Kidney tubule cell (primary cell): ENCODE measurements around the gene HS3ST5.
"Not testable (repeated sequence)": the region's sequence is repeated elsewhere in the genome, so short reads cannot be mapped to it uniquely, and the experiment has no call there.

Experiments used
- DNase-seq: peaks from one replicate; pipeline ENCODE4 v3.0.0-alpha.2; 2018; ENCODE audit warnings: low spot score

Gene HS3ST5

DNA sequence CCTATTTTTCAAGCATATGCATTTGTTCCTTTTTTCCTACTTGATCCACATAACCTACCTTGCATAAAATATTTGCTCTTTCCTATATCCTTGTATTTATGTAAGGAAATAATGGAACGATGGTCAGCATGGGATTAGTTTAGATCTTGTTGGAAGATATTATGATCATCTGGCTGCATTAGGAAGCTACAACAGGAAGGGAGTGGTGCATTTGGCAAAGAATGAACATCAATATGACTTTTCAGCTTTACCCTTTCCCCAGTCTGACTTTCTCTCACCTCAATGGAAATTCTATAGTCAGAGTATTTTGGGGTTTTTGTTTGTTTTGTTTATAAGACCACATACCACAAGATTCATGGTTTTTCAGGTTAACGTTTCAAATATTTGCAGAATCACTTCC is 66.0 kb downstream of the HS3ST5 start:
- DNase-seq, result no peak

DNA sequence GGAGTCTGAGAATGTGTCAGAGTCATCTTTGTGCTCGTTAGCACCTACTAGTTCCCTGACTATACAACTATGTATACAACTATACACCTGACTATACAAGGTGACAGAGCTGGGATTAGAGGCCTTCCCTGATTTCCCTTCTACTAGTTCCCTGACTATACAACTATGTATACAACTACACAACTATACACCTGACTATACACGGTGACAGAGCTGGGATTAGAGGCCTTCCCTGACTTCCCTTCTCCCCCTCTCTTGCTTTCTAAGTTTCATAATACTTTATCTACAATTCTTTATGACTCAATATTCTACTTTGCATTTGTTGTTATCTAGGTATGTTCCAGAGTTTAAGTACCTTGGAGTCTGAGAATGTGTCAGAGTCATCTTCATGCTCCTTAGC is 68.0 kb downstream of the HS3ST5 start:
- no peak for DNase-seq

DNA sequence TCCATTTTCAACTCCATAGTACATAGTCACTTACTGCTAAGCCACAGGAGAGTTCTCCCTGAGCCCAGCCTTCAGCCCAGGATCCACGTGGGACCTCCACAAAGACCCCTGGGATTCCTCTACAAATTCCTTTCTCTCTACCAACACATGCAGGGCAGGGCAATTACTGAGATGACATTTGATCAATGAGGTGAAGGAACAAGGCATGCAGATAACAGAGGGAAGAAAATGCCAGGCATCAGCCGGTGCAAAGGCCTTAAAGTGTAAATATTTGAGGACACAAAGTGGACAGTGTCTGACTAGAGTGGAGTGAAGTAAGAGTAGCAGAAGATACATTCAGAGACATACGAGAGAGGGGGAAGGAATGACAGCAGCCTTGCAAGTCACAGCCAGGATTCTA is 70.2 kb downstream of the HS3ST5 start:
- DNase-seq, result no peak

DNA sequence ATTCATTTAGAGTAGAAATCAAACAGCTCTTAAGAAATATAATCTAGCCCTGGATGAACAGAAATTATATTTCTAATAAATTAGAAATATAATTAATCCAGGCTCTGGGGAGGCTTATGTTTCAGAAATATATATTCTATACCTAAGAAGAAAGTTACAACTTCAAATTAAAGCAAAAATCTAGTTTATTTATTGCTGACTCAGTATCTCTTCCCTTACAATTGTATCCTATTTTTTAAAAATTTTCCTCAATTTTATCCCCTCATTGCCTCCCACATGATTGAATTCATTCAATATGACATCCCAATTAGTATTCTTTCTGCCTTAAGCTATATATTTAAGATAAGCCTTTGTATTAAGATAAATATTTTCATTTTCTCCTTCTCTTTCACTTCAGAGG is 71.4 kb downstream of the HS3ST5 start:
- DNase-seq, result no peak

DNA sequence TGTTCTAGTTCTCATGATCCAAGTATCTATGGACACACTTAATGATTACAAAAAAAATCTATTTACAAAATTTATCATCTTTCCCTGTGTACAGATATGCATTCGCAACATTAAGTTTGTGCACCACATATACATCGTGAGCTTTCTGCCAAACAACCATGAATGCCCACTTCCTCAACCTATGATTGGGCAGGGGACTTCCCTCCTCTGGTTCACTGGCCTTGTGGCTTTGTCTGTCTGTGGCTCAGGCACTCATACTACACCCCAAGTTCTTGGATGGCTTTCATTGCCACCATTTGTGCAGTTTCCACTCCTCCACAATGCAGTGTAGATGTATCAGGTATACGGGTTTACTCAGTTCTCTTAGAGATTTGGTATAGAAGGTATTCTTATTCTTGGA is 74.9 kb downstream of the HS3ST5 start:
- no peak for DNase-seq

DNA sequence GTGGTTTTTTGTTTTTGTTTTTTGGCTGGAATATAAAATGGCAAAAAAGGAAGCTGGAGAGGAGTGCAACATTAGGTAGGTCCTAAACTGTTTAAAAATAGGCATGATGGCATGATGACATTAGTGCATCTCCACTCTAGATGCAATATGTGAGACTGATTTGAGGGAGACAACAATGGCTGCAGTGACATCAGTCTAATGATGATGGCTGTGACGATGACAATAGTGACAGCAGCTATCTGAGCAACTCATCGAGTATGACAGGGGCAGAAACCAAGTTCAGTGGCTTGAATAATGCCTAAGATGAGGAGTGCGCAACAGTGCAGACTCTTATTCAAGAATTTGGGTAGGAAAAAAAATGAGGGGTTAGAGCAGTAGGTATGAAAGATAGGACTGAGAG is 82.0 kb downstream of the HS3ST5 start:
- no peak for DNase-seq

DNA sequence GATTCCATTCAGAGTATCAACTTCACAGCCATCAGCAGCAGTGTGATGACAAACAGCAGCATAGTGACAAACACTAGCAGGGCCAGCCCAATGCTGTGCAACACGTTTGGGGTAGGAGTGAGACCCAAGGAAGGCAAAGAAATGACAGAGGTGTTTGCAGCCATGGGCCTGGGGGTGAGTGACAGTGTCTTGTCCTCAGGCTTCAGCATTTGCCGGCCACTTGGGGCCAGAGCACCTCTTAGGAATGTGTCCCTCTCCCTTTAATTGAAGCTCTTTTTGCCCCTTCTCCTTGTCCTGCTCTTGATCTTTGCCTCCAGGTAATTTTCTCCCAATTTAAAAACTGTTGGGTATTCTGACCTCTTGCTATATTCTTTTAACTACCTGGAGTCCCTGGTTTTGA is 84.4 kb downstream of the HS3ST5 start:
- DNase-seq, result no peak

DNA sequence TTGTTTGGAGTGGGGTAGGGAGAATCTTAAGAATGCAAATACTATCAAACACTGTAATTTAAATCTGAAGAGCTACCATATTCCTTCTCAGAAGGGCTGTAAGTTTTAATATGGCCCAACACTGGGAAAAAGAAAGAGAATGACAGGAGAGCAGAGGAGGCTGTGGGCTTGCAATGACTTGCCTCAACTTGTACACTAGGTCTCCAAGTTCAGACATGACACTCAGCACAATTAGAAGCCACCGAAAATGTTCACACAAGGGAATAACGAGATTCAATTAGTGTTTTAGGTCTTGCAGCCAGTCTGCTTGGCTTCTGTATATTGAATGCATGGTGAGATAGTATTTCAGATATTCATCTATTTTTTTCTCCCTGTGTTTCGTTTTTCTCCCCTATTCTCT is 89.4 kb downstream of the HS3ST5 start:
- no peak for DNase-seq

DNA sequence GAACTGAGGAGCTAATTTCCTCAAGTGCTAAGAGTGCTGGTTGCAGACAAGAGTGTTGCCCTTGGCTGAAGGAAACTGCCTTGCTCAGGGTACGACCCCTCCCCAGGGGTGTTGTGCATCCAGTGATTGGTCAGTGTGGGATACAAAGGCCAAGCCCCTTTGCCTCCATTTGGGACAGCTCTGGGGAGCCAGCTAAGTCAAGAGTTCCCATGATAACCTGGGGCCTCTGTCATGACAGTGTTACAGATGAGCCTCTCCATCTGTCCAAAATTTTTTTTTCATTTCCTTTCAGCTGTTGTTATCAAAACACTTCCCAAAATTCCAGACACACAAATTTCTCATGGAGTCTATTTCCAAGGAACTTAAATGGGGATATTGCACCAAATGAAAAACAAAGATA is 93.3 kb downstream of the HS3ST5 start:
- DNase-seq, result no peak

DNA sequence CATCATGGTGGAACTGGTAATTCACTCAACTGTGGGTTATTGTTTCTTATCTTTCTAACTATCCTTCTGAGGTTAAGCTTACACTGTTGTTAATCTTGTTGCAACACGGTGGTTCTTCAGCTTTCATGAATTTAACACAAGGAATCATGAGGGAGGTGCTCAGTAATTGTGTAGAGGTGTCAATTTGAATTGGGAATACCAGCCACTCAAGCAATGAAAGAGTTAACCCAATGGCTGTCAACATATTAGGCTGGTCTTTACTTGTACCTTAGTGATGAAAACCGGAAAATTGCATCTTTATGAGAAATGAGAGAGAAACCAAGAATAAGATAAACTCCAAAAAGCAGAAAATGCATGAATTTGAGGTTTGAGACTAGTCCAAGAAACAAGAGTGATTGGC is 95.7 kb downstream of the HS3ST5 start:
- DNase-seq, result no peak

DNA sequence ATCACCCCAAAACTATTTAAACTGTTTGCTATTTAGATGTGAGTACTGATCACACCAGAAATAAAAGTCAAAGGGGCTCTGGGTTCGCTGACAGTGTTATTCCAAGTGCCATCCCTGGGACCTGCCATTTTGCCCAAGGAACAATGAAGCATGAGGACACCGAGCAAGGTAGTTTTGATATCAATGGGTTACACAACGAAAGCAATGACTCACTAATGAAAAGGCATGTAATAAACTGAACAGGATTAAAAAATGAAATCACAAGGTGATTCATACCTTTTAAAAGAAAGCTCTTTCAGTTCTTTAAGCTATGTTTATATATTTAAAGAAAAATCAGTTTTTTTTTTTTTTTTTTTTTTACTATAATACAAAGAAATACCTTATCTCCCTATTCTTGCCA is 102.0 kb downstream of the HS3ST5 start:
- DNase-seq, result no peak

DNA sequence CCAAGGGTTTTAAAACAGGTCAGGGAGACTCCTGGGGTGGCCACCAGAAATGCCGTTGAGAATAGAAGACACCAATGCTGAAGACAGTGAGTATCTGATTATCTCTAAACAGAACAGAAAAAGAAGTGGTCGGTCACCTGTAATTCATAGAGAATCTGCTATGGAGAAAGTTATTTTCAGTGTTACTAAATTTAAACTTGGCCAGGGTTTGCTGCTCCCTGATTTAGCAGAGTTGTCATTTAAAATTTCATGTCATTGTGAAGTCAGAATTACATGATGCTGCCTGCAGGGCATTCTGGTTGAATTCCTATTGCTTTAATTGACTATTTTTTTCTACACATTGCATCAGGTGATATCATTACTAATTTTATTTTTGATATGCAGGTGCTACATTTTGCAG is 114.1 kb downstream of the HS3ST5 start:
- no peak for DNase-seq

DNA sequence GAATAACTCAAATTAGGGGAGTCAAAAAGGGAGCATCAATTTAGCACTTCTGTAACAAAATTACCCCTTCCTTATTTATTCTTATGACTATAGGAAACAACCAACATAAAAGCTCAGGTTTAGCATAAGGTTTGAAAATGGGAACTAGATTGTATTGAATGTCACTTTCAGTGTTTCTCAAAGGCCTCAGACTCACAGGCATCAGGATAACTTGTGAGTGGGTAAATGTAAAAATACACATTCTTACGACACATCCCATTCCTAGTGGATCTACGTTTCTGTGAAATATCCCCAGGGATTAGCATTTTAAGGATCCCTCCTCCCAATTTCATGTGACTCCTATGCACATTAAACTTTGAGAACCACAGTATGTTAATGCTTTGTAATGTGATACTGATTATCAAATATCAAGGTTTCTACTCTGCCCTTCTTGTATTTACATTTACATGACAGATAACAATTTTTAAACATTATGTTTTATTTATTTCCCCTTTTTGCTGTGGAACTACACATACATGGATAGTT is 114.8 kb downstream of the HS3ST5 start:
- DNase-seq, result no peak

DNA sequence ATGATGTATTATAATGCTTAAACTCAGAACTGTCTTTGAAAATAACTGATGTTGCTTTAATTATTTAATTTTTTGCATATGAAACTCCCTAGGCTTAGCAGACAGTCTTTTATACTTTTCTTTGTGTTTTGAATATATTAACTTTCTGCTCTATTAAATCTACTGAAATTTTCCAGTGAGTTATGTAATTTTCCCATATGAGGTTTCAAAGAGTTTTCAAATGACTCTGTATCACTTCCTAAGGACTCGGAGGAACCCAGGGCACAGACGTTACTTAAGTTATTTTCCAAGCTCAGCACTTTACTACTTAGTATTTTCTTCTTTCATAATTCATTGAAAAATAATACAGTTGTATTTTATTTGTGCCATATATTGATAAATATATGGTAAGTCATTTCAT is 122.6 kb downstream of the HS3ST5 start:
- DNase-seq, result no peak

DNA sequence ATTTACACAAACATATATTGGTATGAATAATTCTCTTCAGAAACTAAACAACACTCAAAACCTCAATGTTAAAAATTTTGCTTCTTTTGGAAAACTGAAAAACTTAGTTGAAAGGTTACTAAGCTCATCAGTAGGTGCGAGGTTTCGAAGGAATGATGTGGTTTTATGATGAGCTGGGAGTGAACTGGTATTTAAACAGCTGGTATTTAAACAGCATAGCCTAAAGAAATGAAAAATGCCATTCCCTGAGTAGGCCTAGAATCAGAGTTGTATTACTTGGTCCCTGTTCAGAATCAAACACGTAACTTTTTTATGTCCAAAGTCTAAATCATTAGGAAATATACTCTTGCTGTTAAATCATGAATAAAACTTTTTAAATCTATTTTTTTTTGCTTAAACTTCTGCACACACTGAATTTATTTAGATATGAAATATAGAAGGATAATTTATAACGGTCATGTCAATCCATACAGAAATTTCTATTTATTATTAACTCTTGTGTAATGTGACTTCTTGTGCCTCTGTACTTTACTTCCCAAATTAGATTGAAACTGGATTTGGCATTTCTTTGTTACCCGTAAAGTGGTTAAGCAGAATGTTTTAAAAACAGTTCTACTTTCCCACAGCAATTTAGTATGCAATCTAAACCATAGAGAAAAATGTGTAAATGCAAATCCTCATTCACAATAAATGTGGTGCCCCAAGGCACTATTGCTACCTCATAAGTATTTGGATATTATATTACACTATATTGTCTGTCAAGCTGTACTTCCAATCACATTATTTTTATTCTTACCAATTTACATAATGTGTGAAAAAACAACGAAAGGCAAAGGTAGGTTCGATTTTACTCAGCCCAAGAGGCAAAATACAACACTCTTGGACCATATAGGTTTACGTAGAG is 124.1 kb downstream of the HS3ST5 start:
- no peak for DNase-seq

DNA sequence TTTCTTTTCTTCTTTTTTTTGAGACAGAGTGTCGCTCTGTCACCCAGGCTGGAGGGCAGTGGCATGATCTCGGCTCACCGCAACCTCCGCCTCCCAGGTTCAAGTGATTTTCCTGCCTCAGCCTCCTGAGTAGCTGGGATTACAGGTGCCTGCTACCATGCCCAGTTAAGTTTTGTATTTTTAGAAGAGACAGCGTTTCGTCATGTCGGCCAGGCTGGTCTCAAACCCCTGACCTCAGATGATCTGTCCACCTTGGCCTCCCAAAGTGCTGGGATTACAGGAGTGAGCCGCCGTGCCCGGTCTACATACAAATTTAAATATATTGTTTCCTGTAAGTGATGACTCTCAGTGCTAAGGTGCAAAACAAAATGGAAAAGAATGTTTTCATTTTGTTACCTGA is 124.8 kb downstream of the HS3ST5 start:
- DNase-seq, result not testable (repeated sequence)

DNA sequence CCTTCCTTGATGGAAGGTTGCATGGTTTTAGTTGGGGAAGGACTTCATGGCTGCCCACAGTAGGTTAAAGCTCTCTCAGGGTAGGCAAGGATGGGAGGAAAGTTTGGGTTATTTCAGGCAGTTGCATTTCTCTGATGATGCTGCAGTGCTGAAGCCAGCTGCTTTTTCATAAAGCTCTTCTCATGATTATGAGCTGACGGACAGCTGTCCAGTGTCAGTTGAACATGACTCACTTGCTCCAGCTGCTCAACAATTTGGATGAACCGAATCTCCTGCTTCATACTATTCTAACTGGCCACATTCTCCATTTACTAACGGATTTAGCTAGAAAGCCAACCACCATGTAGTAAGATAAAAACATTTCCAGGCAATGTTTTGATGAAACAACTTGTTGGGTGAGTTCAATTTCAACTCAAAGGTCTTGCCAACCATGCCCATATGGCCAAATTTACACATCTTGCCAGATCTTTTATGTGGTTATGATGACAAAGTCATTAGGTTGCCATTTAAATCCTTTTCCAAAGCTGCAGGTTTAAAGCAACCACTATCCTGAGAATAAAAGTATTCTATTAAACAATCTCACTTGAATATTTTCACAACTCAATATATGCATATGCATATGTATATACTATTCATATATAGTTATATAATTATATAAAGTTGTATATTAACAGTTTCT is 125.9 kb downstream of the HS3ST5 start:
- DNase-seq, result no peak

DNA sequence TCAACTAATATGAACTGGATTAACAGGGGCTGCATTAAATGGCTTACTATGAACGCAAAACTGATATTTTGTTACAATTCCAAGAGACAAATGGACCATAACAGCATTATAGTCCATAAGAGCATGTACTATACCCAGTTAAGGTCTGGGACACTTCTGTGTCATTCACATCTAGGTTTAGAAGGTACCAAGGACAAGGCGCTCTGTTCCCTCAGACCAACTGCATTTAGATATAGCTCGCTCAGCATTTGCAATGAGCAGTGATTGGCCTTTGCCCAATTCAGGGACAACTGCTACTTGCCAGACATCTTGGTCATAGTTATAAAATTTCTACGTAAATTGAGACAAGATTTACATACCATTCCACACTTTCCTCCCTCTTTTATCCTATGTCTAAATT is 132.4 kb downstream of the HS3ST5 start:
- no peak for DNase-seq

DNA sequence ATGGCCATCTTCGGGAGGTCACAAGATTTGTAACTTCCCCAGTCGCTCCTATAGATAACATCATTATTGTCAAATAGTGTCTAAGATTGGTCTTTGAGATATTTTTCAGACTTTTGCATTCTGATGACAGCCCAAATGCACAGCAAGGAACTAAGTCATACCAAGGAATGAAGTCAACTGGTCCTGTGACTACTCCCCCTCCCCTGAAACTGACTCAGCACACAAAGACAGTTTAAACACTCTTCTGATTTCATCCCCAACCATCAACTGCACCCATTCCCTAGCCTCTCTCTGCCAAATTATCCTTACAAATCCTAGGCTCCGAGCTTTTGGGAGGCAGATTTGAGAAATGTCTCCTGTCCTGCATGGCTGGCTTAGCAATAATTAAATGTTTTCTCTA is 139.4 kb downstream of the HS3ST5 start:
- DNase-seq, result no peak

DNA sequence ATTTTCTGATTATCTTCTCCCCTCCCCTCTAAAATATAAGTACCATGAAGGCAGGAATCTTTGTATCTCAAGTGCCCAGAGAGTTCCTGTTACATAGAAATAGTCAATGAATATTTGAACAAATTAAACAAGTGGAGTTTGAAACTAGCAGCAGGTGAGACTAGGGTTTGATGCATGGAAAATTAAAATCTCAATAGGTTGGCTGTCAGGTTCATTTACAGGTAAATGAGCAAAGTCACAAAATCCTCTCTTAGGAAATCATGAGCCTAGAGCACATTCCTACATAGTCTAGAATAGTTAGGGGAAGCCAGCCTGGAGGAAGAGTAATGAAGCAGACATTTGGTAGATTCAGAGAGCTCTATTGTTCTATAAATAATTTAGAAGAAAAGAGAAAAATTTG is 140.4 kb downstream of the HS3ST5 start:
- DNase-seq, result no peak

DNA sequence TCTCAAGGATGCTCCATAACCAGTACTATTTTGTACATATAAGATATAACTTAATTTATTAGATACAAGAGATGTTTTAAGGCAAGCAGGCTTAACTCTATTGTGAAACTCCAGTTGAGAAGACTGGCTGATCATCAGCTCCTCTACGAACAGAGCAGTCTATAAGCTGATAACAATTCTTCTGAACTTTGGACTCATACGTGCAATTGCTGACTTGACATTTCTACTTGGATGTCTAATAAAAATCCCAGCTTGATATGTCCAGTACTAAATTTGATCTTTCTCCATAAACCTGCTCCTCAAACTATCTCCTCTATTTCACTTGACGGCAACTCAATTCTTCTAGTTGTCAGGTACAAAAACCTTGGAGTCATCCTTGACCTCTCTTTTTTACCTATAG is 141.9 kb downstream of the HS3ST5 start:
- DNase-seq, result no peak

DNA sequence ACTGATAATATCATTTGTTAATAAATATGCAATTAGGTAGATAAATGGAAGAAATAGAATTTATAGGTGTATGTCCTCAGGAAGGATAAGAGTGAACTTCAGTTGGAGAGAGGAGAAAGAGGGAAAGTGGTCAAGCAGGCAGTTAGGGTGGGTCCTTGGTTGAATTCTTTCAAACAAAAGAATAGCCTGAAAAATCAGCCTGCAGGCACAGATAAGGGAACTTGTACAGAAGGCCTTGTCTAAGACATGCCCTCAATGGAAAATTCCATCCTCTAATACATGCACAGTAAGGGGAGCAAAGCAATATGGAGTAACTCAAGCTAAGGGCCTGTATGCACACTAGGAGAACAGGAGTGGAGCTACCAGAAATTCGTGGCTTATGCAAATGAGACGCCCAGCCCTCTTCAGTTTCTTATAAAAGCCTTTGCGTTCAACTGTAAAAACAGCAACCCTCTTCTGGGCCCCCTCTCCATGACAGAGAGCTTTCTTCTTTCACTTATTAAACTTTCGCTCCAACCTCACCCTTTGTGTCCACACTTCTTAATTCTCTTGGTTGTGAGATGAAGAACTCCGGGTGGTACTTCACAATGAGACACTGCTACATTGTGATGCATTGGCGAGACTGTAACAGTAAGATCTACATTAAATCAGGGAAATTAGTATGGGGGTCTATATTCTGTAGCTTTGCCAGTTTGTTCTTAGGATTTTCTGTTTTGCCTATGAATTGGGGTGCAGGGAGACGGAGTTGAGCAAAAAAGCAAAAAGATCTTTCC is 147.0 kb downstream of the HS3ST5 start:
- no peak for DNase-seq

DNA sequence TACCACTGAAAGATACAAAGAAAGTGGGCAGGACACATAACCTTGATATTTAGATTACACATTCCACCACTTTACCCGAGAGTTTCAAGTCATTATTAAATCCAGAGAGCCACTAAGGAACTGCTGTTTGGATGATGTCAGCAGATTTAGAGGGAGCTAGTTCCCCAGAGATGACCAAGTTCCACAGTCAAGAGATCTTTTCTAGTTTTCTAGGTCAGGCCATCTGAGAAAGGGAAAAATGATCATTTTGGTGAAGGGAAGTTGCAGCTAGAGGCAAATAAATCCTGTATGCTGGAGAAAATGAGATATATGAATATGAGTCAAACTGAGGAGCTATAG is 147.8 kb downstream of the HS3ST5 start:
- DNase-seq, result no peak
